Calu3 (cell line): ENCODE data around the gene PGM5. TPM values are rescaled to one million over a fixed set of nuclear protein-coding genes. Genes with fewer than 3 reads are reported as not detected.

Experiments used
- BruUV-seq: library from RNA; stranded (reverse); fragments of 400-500 nt; replicated peaks from 2 replicates; lab custom pipeline; 2021; lab: Mats Ljungman, UMichigan
- CTCF ChIA-PET: fragments of 300-600 bp; sonication (Branson Sonifier 250); formaldehyde crosslinking; loops from one replicate; lab custom pipeline; 2022; ENCODE audit warnings: antibody characterized with exemption; lab: Charles Lee
- DNase-seq: peaks from one replicate; pipeline ENCODE4 v3.0.0; 2022
- H3K27ac Mint-ChIP-seq: one replicate; pipeline ENCODE4 v1.8.0; 2022; ENCODE audit warnings: mixed read lengths; ENCODE audit not compliant: unreplicated experiment
- H3K27me3 Mint-ChIP-seq: one replicate; pipeline ENCODE4 v1.8.0; 2022; ENCODE audit warnings: mixed read lengths; ENCODE audit not compliant: unreplicated experiment
- H3K36me3 Mint-ChIP-seq: one replicate; pipeline ENCODE4 v1.8.0; 2022; ENCODE audit warnings: mild to moderate bottlenecking, moderate library complexity, mixed read lengths; ENCODE audit not compliant: insufficient read depth, unreplicated experiment
- H3K4me1 Mint-ChIP-seq: one replicate; pipeline ENCODE4 v1.8.0; 2022; ENCODE audit warnings: mild to moderate bottlenecking, low read depth, mixed read lengths; ENCODE audit not compliant: unreplicated experiment
- H3K4me3 Mint-ChIP-seq: one replicate; pipeline ENCODE4 v1.8.0; 2022; ENCODE audit warnings: mild to moderate bottlenecking, low read depth, moderate library complexity, mixed read lengths; ENCODE audit not compliant: unreplicated experiment
- H3K9me3 Mint-ChIP-seq: one replicate; pipeline ENCODE4 v1.8.0; 2022; ENCODE audit warnings: low read depth, mixed read lengths; ENCODE audit not compliant: unreplicated experiment
- CTCF ChIP-seq: fragments of 200-600 bp; IDR thresholded peaks from one replicate; pipeline ENCODE4 v1.8.0; 2022; ENCODE audit warnings: antibody characterized with exemption; ENCODE audit not compliant: unreplicated experiment
- intact Hi-C: fragments of 100-400 bp; cut with micrococcal nuclease; formaldehyde crosslinking; loops from one replicate; pipeline ENCODE4 v1.10.0; 2022; ENCODE audit not compliant: unreplicated experiment
- total RNA-seq: library from RNA; stranded (reverse); gene quantifications from 2 replicates; pipeline ENCODE4 v1.2.3, GENCODE V29; 2022

Gene PGM5
- total RNA-seq, 1 experiment from 2014 or later: 0.87 TPM

GRCh38 chr9:68447611-68448010 lies 91.2 kb downstream of the PGM5 start:
- no peaks in the 10 kb centered on the region for H3K4me1 Mint-ChIP-seq
- no TSS peak for BruUV-seq

GRCh38 chr9:68454579-68455334 lies 98.3 kb downstream of the PGM5 start:
- no peak for TF ChIP-seq CTCF
- no peaks in the 10 kb centered on the region for H3K4me1 Mint-ChIP-seq
- no peaks in the 10 kb centered on the region for H3K36me3 Mint-ChIP-seq
- intact Hi-C loops: no loop called here
- H3K27me3 Mint-ChIP-seq: peaks cover 51% of the 10 kb centered on the region
- H3K9me3 Mint-ChIP-seq: no peaks in the 10 kb centered on the region
- CTCF ChIA-PET: no interaction called here
- no TSS peak for BruUV-seq
- H3K4me3 Mint-ChIP-seq: no peak overlapping the region
- no peak overlapping the region for H3K27ac Mint-ChIP-seq
- DNase-seq: no peak

More at GRCh38 chr9:68447611-68448010, 91.2 kb downstream of the PGM5 start:
- TF ChIP-seq CTCF: no peak
- CTCF ChIA-PET: no interaction called here
- Mint-ChIP-seq H3K27ac (no peak overlapping the region), H3K9me3 (no peaks in the 10 kb centered on the region), H3K27me3 (peaks cover 32% of the 10 kb centered on the region), H3K4me3 (no peak overlapping the region), H3K36me3 (no peaks in the 10 kb centered on the region)
- no peak for DNase-seq
- intact Hi-C loops: no loop called here

- peaks cover 51% of the 10 kb centered on the region for H3K27me3 Mint-ChIP-seq
- TF ChIP-seq CTCF: no peak
- BruUV-seq: no TSS peak
- intact Hi-C loops: no loop called here
- H3K36me3 Mint-ChIP-seq: no peaks in the 10 kb centered on the region
- no peak overlapping the region for H3K27ac Mint-ChIP-seq
- H3K4me3 Mint-ChIP-seq: no peak overlapping the region
- H3K9me3 Mint-ChIP-seq: no peaks in the 10 kb centered on the region
- CTCF ChIA-PET: no interaction called here
- no peak for DNase-seq
- H3K4me1 Mint-ChIP-seq: no peaks in the 10 kb centered on the region
Observed at GRCh38 chr9:68455451-68455850, 99.0 kb downstream of the PGM5 start.

- Mint-ChIP-seq H3K36me3 (no peaks in the 10 kb centered on the region), H3K27ac (no peak overlapping the region), H3K27me3 (peaks cover 57% of the 10 kb centered on the region), H3K9me3 (no peaks in the 10 kb centered on the region), H3K4me3 (no peak overlapping the region), H3K4me1 (no peaks in the 10 kb centered on the region)
- intact Hi-C loops: no loop called here
- BruUV-seq: no TSS peak
- no peak for TF ChIP-seq CTCF
- DNase-seq: no peak
- CTCF ChIA-PET: no interaction called here
Observed at GRCh38 chr9:68457803-68458202, 101.4 kb downstream of the PGM5 start.
